Transverse colon (tissue), 3 donors: ENCODE measurements around the gene GPR83.

ENCODE experiments used
- EP300 ChIP-seq: sonication (generic); formaldehyde crosslinking; IDR thresholded peaks from one replicate; pipeline ENCODE4 v1.6.1; 2017; ENCODE audit warnings: antibody characterized with exemption, low read depth
- POLR2A ChIP-seq: fragments of 450-650 bp; IDR thresholded peaks from one replicate; pipeline ENCODE4 v1.6.1; 2016; ENCODE audit warnings: antibody characterized with exemption, mild to moderate bottlenecking, moderate library complexity
- TF ChIP-seq, protein P1 (sequence below), 5 experiments: fragments of 200-600 bp in 3 of 5; fragments of 450-650 bp in 2 of 5; sonication (generic) in 3 of 5; IDR thresholded peaks; 1 replicate in 2 of 5; 2 replicates in 3 of 5; pipeline ENCODE4 v1.5.1; 2016 to 2017; ENCODE audit warnings: antibody characterized with exemption in 5 of 5, inconsistent platforms in 3 of 5, mild to moderate bottlenecking in 2 of 5, moderate library complexity in 1 of 5

DNA sequence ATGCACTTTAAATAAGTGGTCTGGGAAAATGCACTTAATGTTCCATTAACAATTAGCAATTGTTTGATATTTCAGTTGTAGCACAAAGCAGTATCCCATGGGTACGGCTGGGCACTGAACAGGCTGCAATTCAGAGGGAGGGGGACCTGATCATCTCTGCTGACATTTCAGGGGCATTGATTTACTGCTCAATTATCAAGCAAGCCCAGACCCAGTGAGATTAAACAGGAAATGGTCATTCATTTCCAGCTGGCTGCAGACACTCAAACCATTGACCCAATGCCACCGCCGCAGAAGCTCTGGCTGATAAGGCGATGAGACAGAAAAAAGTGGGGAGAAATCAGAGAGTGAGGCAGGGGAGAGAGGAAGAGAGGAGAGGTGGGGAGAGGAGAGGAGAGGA, 1.2 kb downstream of the GPR83 start:
- TF ChIP-seq EP300 (no peak), POLR2A (no peak)
- TF ChIP-seq, protein P1, sequence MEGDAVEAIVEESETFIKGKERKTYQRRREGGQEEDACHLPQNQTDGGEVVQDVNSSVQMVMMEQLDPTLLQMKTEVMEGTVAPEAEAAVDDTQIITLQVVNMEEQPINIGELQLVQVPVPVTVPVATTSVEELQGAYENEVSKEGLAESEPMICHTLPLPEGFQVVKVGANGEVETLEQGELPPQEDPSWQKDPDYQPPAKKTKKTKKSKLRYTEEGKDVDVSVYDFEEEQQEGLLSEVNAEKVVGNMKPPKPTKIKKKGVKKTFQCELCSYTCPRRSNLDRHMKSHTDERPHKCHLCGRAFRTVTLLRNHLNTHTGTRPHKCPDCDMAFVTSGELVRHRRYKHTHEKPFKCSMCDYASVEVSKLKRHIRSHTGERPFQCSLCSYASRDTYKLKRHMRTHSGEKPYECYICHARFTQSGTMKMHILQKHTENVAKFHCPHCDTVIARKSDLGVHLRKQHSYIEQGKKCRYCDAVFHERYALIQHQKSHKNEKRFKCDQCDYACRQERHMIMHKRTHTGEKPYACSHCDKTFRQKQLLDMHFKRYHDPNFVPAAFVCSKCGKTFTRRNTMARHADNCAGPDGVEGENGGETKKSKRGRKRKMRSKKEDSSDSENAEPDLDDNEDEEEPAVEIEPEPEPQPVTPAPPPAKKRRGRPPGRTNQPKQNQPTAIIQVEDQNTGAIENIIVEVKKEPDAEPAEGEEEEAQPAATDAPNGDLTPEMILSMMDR (IDR thresholded peaks at IDR 0.05): no peak
